ENCODE data around the gene TM4SF1. TPM values are rescaled to one million over a fixed set of nuclear protein-coding genes. Genes with fewer than 3 reads are reported as not detected.
"Not testable (repeated sequence)": the region's sequence is repeated elsewhere in the genome, so short reads cannot be mapped to it uniquely, and the experiment has no call there.

The TM4SF1 gene
- polyA plus RNA-seq, 1 donor from 2014 or later: 0.81 TPM

DNA sequence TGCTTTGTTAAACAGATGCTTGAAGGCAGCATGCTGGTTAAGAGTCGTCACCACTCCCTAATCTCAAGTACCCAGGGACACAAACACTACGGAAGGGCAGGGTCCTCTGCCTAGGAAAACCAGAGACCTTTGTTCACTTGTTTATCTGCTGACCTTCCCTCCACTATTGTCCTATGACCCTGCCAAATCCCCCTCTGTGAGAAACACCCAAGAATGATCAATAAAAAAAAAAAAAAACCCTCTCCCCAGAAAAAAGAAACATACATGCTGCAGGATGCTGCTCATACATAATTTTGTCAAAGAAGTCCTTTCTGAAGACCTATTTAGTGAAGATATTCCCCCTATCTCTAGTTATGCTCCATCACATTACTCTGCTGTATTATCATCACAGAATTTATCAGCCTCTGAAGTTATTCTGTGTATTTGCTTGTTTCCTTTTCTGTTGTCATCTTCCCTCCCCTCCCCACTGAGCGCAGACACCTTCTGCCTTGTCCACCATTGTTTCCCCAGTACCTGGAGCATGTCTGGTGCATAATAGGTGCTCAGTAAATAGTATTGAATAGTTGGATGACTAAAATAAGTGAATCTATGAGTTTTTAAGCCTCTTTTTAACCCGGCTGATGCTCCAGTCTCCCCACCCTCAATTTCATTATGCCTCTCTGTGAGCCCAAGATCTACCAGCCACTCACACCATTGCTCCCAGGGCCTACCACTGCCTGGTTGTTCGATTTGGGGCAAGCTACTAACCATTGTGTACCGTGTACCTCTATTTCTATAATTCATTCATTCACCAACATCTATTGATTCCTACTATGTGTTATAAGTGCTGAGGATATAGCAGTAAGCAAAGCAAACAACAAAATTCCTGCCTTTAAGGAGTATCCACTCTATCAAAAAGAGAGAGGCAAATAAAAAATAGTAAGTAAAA is 4.0 kb upstream of the TM4SF1 start:
- no peaks in the 10 kb centered on the region for H3K79me2 ChIP-seq (replicated peaks; ENCODE audit: insufficient read depth, low read length)
- no peaks in the 10 kb centered on the region for H3K27me3 ChIP-seq (ENCODE audit: insufficient read depth, low read depth, low read length)
- no peak overlapping the region for H3K27ac ChIP-seq (ENCODE audit: low read length)
- H4K20me1 ChIP-seq (ENCODE audit: insufficient read depth): no peaks in the 10 kb centered on the region
- TF ChIP-seq, protein P1, sequence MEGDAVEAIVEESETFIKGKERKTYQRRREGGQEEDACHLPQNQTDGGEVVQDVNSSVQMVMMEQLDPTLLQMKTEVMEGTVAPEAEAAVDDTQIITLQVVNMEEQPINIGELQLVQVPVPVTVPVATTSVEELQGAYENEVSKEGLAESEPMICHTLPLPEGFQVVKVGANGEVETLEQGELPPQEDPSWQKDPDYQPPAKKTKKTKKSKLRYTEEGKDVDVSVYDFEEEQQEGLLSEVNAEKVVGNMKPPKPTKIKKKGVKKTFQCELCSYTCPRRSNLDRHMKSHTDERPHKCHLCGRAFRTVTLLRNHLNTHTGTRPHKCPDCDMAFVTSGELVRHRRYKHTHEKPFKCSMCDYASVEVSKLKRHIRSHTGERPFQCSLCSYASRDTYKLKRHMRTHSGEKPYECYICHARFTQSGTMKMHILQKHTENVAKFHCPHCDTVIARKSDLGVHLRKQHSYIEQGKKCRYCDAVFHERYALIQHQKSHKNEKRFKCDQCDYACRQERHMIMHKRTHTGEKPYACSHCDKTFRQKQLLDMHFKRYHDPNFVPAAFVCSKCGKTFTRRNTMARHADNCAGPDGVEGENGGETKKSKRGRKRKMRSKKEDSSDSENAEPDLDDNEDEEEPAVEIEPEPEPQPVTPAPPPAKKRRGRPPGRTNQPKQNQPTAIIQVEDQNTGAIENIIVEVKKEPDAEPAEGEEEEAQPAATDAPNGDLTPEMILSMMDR (IDR thresholded peaks at IDR 0.05; ENCODE audit: poor library complexity, severe bottlenecking): no peak
- TF ChIP-seq EP300 (conservative IDR thresholded peaks at IDR 0.05; ENCODE audit: poor library complexity, severe bottlenecking) (no peak), SMC3 (conservative IDR thresholded peaks at IDR 0.05; ENCODE audit: poor library complexity) (no peak), TAF1 (IDR thresholded peaks at IDR 0.05; ENCODE audit: low read depth) (no peak), MXI1 (conservative IDR thresholded peaks at IDR 0.05; ENCODE audit: poor library complexity, severe bottlenecking) (no peak), EZH2 (IDR thresholded peaks at IDR 0.05; ENCODE audit: borderline replicate concordance, insufficient read depth, low read length, poor library complexity, severe bottlenecking) (no peak), POLR2AphosphoS5 (IDR thresholded peaks at IDR 0.05) (no peak), RAD21 (conservative IDR thresholded peaks at IDR 0.05) (no peak)
- TF ChIP-seq, protein P2, sequence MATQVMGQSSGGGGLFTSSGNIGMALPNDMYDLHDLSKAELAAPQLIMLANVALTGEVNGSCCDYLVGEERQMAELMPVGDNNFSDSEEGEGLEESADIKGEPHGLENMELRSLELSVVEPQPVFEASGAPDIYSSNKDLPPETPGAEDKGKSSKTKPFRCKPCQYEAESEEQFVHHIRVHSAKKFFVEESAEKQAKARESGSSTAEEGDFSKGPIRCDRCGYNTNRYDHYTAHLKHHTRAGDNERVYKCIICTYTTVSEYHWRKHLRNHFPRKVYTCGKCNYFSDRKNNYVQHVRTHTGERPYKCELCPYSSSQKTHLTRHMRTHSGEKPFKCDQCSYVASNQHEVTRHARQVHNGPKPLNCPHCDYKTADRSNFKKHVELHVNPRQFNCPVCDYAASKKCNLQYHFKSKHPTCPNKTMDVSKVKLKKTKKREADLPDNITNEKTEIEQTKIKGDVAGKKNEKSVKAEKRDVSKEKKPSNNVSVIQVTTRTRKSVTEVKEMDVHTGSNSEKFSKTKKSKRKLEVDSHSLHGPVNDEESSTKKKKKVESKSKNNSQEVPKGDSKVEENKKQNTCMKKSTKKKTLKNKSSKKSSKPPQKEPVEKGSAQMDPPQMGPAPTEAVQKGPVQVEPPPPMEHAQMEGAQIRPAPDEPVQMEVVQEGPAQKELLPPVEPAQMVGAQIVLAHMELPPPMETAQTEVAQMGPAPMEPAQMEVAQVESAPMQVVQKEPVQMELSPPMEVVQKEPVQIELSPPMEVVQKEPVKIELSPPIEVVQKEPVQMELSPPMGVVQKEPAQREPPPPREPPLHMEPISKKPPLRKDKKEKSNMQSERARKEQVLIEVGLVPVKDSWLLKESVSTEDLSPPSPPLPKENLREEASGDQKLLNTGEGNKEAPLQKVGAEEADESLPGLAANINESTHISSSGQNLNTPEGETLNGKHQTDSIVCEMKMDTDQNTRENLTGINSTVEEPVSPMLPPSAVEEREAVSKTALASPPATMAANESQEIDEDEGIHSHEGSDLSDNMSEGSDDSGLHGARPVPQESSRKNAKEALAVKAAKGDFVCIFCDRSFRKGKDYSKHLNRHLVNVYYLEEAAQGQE (IDR thresholded peaks at IDR 0.05; ENCODE audit: borderline replicate concordance): no peak
- H3K9me2 ChIP-seq (ENCODE audit: insufficient read depth, low read length): no peaks in the 10 kb centered on the region
- H2AFZ ChIP-seq (ENCODE audit: low read depth, low read length): no peak overlapping the region
- H3K4me3 ChIP-seq (ENCODE audit: low read length): no peak overlapping the region
- no peak overlapping the region for H3K4me2 ChIP-seq (ENCODE audit: low read length)
- no peaks in the 10 kb centered on the region for H3K9me3 ChIP-seq (ENCODE audit: low read length)
- no peaks in the 10 kb centered on the region for H3K36me3 ChIP-seq (ENCODE audit: insufficient read depth, low read length)
- no peaks in the 10 kb centered on the region for H3F3A ChIP-seq (ENCODE audit: insufficient read depth, low read length, poor library complexity, severe bottlenecking)
- no peak overlapping the region for H3K9ac ChIP-seq (ENCODE audit: low read length)

DNA sequence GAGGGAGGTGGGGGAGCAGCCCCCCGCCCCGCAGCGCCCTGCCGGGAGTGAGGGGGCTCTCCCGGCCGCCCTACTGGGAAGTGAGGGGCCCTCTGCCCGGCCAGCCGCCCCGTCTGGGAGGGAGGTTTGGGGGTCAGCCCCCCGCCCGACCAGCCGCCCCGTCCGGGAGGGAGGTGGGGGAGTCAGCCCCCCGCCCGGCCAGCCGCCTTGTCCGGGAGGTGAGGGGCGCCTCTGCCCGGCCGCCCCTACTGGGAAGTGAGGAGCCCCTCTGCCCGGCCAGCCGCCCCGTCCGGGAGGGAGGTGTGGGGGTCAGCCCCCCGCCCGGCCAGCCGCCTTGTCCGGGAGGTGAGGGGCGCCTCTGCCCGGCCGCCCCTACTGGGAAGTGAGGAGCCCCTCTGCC is 2.8 kb upstream of the TM4SF1 start:
- not testable (repeated sequence) for H3K36me3 ChIP-seq (ENCODE audit: insufficient read depth, low read length); H3K79me2 ChIP-seq (replicated peaks; ENCODE audit: insufficient read depth, low read length); H3K4me3 ChIP-seq (ENCODE audit: low read length); H3K4me2 ChIP-seq (ENCODE audit: low read length); H2AFZ ChIP-seq (ENCODE audit: low read depth, low read length); H4K20me1 ChIP-seq (ENCODE audit: insufficient read depth); H3K27me3 ChIP-seq (ENCODE audit: insufficient read depth, low read depth, low read length); H3K9me2 ChIP-seq (ENCODE audit: insufficient read depth, low read length); H3F3A ChIP-seq (ENCODE audit: insufficient read depth, low read length, poor library complexity, severe bottlenecking); H3K9me3 ChIP-seq (ENCODE audit: low read length); H3K27ac ChIP-seq (ENCODE audit: low read length); H3K9ac ChIP-seq (ENCODE audit: low read length)

All from neural cell (in vitro differentiated cells).